ENCODE results near the gene SGMS1.
"Not testable (repeated sequence)": the region's sequence is repeated elsewhere in the genome, so short reads cannot be mapped to it uniquely, and the experiment has no call there.

- TF ChIP-seq YY1 (IDR thresholded peaks at IDR 0.05; ENCODE audit: insufficient read depth, insufficient read length); ZNF274 (IDR thresholded peaks at IDR 0.05; ENCODE audit: low read depth, low read length): not testable (repeated sequence)
These were observed 139.2 kb downstream of the SGMS1 start for GRCh38 chr10:50484550-50484949.

Measured in NT2/D1 (cell line).